Fibroblast of skin of back (primary cell): ENCODE measurements around the gene CBR1.

Experiments
- DNase-seq: peaks from one replicate; pipeline ENCODE4 v3.0.0-alpha.2; 2013

CBR1 gene

DNA sequence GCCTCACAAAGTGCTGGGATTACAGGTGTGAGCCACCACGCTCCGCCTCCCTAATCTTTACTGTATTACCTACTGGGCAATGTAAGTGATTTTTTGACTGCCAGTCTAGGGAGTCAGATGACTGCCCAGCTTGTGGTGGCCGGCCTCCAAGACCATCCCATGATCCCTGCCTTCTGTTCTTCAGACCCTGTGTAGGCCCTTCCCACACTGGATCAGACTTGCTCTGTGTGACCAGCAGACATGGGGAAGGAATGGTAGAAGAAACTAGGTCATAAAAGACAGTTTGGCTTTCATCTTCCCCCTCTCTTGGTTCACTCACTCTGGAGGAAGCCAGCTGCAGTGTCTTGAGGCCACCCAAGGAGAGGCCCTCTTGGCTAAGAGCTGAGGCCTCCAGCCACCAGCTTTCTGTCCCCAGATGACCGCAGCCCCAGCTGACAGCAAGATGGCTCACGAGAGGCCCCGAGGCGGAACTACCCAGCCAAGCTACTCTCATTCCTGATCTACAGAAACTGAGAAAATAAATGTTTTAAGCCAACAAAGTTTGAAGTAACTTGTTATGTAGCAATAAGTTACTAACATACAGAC, 50.6 kb downstream of the CBR1 start:
- no peak for DNase-seq
